Spleen (tissue), 7 donors: ENCODE measurements around the gene CRHBP.

ENCODE experiments used
- CTCF ChIP-seq, 11 experiments: fragments of 200-600 bp in 7 of 11; fragments of 450-650 bp in 4 of 11; sonication (generic) in 4 of 11; IDR thresholded peaks in 8 of 11; conservative IDR thresholded peaks in 3 of 11; 1 replicate in 7 of 11; 2 replicates in 4 of 11; pipeline versions ENCODE4 v1.4.0 to v1.8.0; 2016 to 2021; ENCODE audit warnings: antibody characterized with exemption in 11 of 11, inconsistent platforms in 4 of 11, mild to moderate bottlenecking in 1 of 11
- POLR2AphosphoS5 ChIP-seq, 3 donors: sonication (generic); formaldehyde crosslinking; IDR thresholded peaks; one replicate each; pipeline ENCODE4 v1.5.1; 2017; ENCODE audit warnings: antibody characterized with exemption in 3 of 3
- donor health status: DM: no; HTN: no; CAD: no; lungs with moderate emphysema.
- donor health status: DM: no; HTN: no; CAD: no.
- donor health status: DM: no; HTN: no; CAD: no.

- no peak for TF ChIP-seq CTCF (IDR thresholded peaks at IDR 0.05 in 8 of 11, conservative IDR thresholded peaks at IDR 0.05 in 3 of 11)
- TF ChIP-seq POLR2AphosphoS5 (IDR thresholded peaks at IDR 0.05): no peak
Observed at GRCh38 chr5:77017668-77018067, 64.8 kb downstream of the CRHBP start.
